Measurements from ENCODE around the gene SH2D3A. TPM values are rescaled to one million over a fixed set of nuclear protein-coding genes. Genes with fewer than 3 reads are reported as not detected.

The SH2D3A gene
- total and polyA plus RNA-seq, 2 experiments from 2014 or later, result 14.8 to 19.6 TPM

DNA sequence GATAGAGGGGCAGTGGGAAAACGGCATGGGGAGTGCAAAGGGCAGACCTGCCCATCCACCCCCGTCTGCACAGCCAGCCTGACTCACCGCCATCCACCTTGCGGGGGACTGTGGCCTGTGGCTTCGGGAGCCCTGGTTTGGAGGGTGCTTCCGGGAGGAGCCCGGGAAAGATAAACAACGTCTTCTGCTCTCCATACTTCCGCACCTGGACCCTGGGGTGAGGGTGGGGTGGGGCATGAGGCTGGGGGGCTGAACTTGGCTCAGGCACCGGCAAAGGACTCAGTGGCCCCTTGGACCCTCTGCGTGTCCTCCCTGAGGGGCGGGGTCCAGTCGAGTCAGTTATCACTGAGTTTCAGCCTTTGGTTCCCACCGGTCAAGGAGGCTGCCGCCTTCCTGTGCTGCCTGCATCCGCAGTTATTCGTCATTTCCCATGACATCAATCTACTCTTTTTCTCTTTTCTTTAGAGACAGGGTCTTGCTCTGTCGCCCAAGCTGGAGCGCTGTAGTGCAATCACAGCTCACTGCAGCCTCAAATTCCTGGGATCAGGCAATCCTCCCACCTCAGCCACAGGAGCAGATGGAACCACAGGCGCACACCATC, 33.0 kb downstream of the SH2D3A start:
- no peaks in the 10 kb centered on the region for H3K27me3 ChIP-seq
- TF ChIP-seq EZH2phosphoT487 (IDR thresholded peaks at IDR 0.05; ENCODE audit: low read depth, severe bottlenecking, unreplicated experiment) (no peak), EZH2 (IDR thresholded peaks at IDR 0.05; ENCODE audit: borderline replicate concordance) (no peak)
- TF ChIP-seq, protein P1, sequence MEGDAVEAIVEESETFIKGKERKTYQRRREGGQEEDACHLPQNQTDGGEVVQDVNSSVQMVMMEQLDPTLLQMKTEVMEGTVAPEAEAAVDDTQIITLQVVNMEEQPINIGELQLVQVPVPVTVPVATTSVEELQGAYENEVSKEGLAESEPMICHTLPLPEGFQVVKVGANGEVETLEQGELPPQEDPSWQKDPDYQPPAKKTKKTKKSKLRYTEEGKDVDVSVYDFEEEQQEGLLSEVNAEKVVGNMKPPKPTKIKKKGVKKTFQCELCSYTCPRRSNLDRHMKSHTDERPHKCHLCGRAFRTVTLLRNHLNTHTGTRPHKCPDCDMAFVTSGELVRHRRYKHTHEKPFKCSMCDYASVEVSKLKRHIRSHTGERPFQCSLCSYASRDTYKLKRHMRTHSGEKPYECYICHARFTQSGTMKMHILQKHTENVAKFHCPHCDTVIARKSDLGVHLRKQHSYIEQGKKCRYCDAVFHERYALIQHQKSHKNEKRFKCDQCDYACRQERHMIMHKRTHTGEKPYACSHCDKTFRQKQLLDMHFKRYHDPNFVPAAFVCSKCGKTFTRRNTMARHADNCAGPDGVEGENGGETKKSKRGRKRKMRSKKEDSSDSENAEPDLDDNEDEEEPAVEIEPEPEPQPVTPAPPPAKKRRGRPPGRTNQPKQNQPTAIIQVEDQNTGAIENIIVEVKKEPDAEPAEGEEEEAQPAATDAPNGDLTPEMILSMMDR (IDR thresholded peaks at IDR 0.05; ENCODE audit: poor library complexity), result no peak
- H3K27ac ChIP-seq, result no peak overlapping the region
- no peaks in the 10 kb centered on the region for H3K9me3 ChIP-seq (ENCODE audit: low read depth)
- no peak overlapping the region for H2AFZ ChIP-seq
- no peaks in the 10 kb centered on the region for H3K36me3 ChIP-seq (replicated peaks; ENCODE audit: insufficient read depth, low read depth)
- WGBS (ENCODE audit: low lambda C conversion rate, missing lambda C conversion rate), result 88% methylated on average over 17 of the region's 20 CpGs
- H3K79me2 ChIP-seq, result peaks cover 14% of the 10 kb centered on the region
- H3K4me1 ChIP-seq (ENCODE audit: insufficient read depth), result peaks cover 23% of the 10 kb centered on the region
- H4K20me1 ChIP-seq (ENCODE audit: insufficient read depth, poor library complexity, severe bottlenecking), result no peaks in the 10 kb centered on the region
- H3K9me2 ChIP-seq (replicated peaks; ENCODE audit: insufficient read depth), result no peaks in the 10 kb centered on the region
- H3K4me2 ChIP-seq, result no peak overlapping the region
- no peak overlapping the region for H3K4me3 ChIP-seq
- peak; percentile 17 for DNase-seq (ENCODE audit: low spot score)

DNA sequence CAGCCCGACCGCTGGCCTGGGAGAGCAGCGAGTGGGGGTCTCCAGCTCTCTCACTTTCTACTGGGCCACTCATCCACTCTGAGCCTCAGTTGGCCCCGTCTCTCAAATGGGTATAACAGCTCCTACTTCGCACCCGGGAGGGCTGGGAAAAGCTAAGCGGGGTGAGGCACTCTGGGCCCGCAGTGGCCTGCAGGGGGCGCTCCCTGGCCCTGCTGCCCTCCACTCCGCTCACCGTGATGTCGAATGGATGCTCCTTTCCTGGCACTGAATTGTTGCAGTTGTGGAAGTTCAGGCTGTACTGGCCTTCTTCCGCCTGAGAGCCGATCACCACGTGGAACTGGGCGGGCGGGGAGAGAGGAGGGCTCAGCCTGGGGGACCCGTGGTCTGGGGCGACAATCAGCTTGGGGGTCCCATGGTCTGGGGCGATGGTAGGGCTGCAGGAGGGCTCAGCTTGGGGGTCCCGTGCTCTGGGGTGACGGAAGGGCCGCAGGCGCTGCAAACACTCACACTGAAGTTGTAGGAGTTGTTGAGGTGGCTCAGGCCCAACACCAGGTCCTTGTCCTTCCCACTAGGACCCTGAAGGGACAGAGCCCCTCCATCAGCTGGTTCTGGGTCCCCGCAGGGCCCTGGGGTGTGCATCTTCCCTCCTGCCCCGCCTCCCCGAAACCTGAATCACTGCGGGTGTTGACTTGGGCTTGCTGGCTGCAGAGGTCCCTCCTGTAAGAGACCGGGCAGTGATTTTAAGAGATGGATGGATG, 33.7 kb downstream of the SH2D3A start:
- no peak overlapping the region for H3K4me2 ChIP-seq

DNA sequence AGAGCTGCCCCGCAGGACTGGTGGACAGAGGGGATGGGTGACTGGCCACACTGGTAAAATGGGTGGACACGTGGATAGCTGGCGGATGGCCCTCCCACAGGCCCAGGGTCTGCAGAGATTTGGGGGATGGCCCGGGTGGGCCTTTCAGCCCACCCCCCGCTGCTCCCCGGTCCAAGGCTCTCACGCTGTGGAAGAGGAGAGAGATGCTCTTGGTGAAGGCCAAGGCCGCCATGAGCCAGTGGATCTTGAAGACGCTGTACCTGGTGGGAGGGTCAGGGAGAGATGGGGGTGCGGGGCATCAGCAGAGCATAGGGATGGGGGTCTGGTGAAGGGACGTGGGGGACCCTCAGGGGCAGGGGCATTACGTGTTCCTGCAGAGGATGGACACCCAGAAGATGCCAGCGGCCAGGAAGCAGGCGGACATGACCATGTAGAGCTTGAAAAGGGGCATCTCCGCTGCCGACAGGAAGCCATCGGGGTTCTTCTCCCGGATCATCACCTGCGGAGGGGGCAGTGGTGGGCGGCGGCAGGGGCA, 34.4 kb downstream of the SH2D3A start:
- H3K36me3 ChIP-seq (replicated peaks; ENCODE audit: insufficient read depth, low read depth), result no peaks in the 10 kb centered on the region
- H3K4me1 ChIP-seq (ENCODE audit: insufficient read depth), result peaks cover 10% of the 10 kb centered on the region
- H3K27ac ChIP-seq, result no peak overlapping the region
- no peak overlapping the region for H2AFZ ChIP-seq
- H3K79me2 ChIP-seq, result peaks cover 14% of the 10 kb centered on the region
- no peaks in the 10 kb centered on the region for H4K20me1 ChIP-seq (ENCODE audit: insufficient read depth, poor library complexity, severe bottlenecking)
- H3K4me2 ChIP-seq, result no peak overlapping the region
- H3K9me2 ChIP-seq (replicated peaks; ENCODE audit: insufficient read depth), result no peaks in the 10 kb centered on the region
- DNase-seq (ENCODE audit: low spot score), result no peak
- 96% methylated on average over 20 of the region's 21 CpGs for WGBS (ENCODE audit: low lambda C conversion rate, missing lambda C conversion rate)
- no peaks in the 10 kb centered on the region for H3K27me3 ChIP-seq
- no peaks in the 10 kb centered on the region for H3K9me3 ChIP-seq (ENCODE audit: low read depth)
- no peak overlapping the region for H3K4me3 ChIP-seq
- no peak for TF ChIP-seq EZH2 (IDR thresholded peaks at IDR 0.05; ENCODE audit: borderline replicate concordance)
- TF ChIP-seq, protein P1 (IDR thresholded peaks at IDR 0.05; ENCODE audit: poor library complexity), result no peak

More for the DNA sequence above, 33.7 kb downstream of the SH2D3A start:
- Histone ChIP-seq H3K27ac (no peak overlapping the region), H3K79me2 (peaks cover 14% of the 10 kb centered on the region), H3K9me2 (replicated peaks; ENCODE audit: insufficient read depth) (no peaks in the 10 kb centered on the region), H3K27me3 (no peaks in the 10 kb centered on the region), H2AFZ (no peak overlapping the region), H3K4me1 (ENCODE audit: insufficient read depth) (peaks cover 16% of the 10 kb centered on the region), H4K20me1 (ENCODE audit: insufficient read depth, poor library complexity, severe bottlenecking) (no peaks in the 10 kb centered on the region), H3K36me3 (replicated peaks; ENCODE audit: insufficient read depth, low read depth) (no peaks in the 10 kb centered on the region), H3K9me3 (ENCODE audit: low read depth) (no peaks in the 10 kb centered on the region), H3K4me3 (no peak overlapping the region)
- no peak for TF ChIP-seq EZH2 (IDR thresholded peaks at IDR 0.05; ENCODE audit: borderline replicate concordance)
- TF ChIP-seq, protein P1 (IDR thresholded peaks at IDR 0.05; ENCODE audit: poor library complexity), result peak; percentile 3
- 95% methylated on average over 26 of the region's 29 CpGs for WGBS (ENCODE audit: low lambda C conversion rate, missing lambda C conversion rate)
- DNase-seq (ENCODE audit: low spot score), result no peak

Measured in hepatocyte (in vitro differentiated cells).